ENCODE measurements around the gene TBK1. TPM values are rescaled to one million over a fixed set of nuclear protein-coding genes. Genes with fewer than 3 reads are reported as not detected.

TBK1 gene
- total RNA-seq, 1 experiment from 2014 or later = 33.8 TPM

DNA sequence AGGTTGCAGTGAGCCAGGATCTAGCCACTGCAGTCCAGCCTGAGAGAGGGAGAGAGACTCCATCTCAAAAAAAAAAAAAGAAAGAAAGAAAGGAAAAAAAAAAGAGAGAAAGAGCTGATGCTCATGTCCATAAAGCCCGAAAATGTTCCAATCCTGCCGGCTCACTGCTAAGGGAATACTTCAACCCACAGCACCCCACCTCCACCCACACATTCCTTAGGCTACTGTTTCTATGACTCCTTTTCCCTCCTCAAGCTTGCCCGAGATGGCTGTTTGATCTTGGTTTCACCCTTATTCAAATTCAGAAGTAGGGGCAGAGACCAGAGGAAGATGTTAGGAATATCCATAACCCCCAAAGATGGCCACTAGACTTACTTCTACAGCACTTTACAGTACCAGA is 98.8 kb downstream of the TBK1 start:
- Histone ChIP-seq H3K4me3 (ENCODE audit: low read depth, low read length, poor library complexity, severe bottlenecking) (no peak overlapping the region), H3K9me3 (ENCODE audit: low read depth, low read length, poor library complexity, severe bottlenecking) (no peaks in the 10 kb centered on the region), H3K4me1 (ENCODE audit: insufficient read depth, low read length, poor library complexity, severe bottlenecking) (no peaks in the 10 kb centered on the region), H3K27ac (ENCODE audit: low read depth, low read length, poor library complexity, severe bottlenecking) (no peak overlapping the region), H3K36me3 (ENCODE audit: insufficient read depth, low read length, poor library complexity, severe bottlenecking) (no peaks in the 10 kb centered on the region), H3K27me3 (replicated peaks; ENCODE audit: insufficient read depth, low read depth, low read length, poor library complexity) (no peaks in the 10 kb centered on the region)
- intact Hi-C loops (cut with micrococcal nuclease; ENCODE audit: unreplicated experiment) = no loop called here
- no TSS peak for BruUV-seq (replicated peaks)
- no peak for DNase-seq (ENCODE audit: low spot score)
- CTCF ChIA-PET = no interaction called here
- TF ChIP-seq EZH2 (IDR thresholded peaks at IDR 0.05; ENCODE audit: borderline replicate concordance, low read depth, low read length, poor library complexity, severe bottlenecking) = no peak
- TF ChIP-seq, protein P1, sequence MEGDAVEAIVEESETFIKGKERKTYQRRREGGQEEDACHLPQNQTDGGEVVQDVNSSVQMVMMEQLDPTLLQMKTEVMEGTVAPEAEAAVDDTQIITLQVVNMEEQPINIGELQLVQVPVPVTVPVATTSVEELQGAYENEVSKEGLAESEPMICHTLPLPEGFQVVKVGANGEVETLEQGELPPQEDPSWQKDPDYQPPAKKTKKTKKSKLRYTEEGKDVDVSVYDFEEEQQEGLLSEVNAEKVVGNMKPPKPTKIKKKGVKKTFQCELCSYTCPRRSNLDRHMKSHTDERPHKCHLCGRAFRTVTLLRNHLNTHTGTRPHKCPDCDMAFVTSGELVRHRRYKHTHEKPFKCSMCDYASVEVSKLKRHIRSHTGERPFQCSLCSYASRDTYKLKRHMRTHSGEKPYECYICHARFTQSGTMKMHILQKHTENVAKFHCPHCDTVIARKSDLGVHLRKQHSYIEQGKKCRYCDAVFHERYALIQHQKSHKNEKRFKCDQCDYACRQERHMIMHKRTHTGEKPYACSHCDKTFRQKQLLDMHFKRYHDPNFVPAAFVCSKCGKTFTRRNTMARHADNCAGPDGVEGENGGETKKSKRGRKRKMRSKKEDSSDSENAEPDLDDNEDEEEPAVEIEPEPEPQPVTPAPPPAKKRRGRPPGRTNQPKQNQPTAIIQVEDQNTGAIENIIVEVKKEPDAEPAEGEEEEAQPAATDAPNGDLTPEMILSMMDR (conservative IDR thresholded peaks at IDR 0.05; ENCODE audit: low read depth, low read length) = no peak
- POLR2A ChIA-PET (ENCODE audit: low non-redundant PET) = no interaction called here

DNA sequence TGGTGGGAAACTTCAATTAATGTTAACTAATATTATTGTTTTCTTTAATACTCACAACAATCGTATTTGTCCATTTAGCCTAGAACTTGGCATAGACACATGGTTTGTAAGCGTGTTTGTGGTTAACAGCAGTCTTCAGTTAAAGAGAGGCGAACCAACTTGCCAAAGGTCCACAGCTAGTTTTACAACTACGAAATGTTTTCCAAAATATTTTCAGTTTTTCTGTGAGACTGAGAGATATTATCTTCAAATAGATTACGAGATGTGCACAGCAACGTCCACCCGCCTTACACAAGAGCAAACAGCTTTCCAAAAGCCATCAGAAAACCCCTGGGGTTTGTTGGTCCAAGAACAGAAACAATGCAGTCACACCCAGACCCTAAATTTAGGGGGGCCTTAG is 99.8 kb downstream of the TBK1 start:
- DNase-seq (ENCODE audit: low spot score) = no peak
- Histone ChIP-seq H3K36me3 (ENCODE audit: insufficient read depth, low read length, poor library complexity, severe bottlenecking) (no peaks in the 10 kb centered on the region), H3K27me3 (replicated peaks; ENCODE audit: insufficient read depth, low read depth, low read length, poor library complexity) (no peaks in the 10 kb centered on the region), H3K4me3 (ENCODE audit: low read depth, low read length, poor library complexity, severe bottlenecking) (no peak overlapping the region), H3K27ac (ENCODE audit: low read depth, low read length, poor library complexity, severe bottlenecking) (no peak overlapping the region), H3K9me3 (ENCODE audit: low read depth, low read length, poor library complexity, severe bottlenecking) (no peaks in the 10 kb centered on the region), H3K4me1 (ENCODE audit: insufficient read depth, low read length, poor library complexity, severe bottlenecking) (no peaks in the 10 kb centered on the region)
- TF ChIP-seq, protein P1 (conservative IDR thresholded peaks at IDR 0.05; ENCODE audit: low read depth, low read length) = no peak
- TF ChIP-seq EZH2 (IDR thresholded peaks at IDR 0.05; ENCODE audit: borderline replicate concordance, low read depth, low read length, poor library complexity, severe bottlenecking) = no peak
- POLR2A ChIA-PET (ENCODE audit: low non-redundant PET) = no interaction called here
- no TSS peak for BruUV-seq (replicated peaks)
- CTCF ChIA-PET = no interaction called here
- intact Hi-C loops (cut with micrococcal nuclease; ENCODE audit: unreplicated experiment) = no loop called here

Other genes with a start within 250 kb of the TBK1 start
- gene KICS2, start 229.8 kb upstream of the TBK1 start, total RNA-seq (2021) = 10.8 and 14.0 TPM in 2 replicates
- not detected in 2 replicates for gene C12orf56, start 61.4 kb upstream of the TBK1 start, total RNA-seq (2021)
- gene XPOT, start 47.7 kb upstream of the TBK1 start, total RNA-seq (2021) = 192 and 198 TPM in 2 replicates
- 37.7 and 38.2 TPM in 2 replicates for gene RASSF3, start 158.4 kb downstream of the TBK1 start, total RNA-seq (2021)